Kasumi-1 (cell line): ENCODE measurements around the gene ARHGAP25.

ENCODE experiments used
- DNase-seq, 2 experiments: peaks; one replicate each; lab custom pipeline; 2025; lab: John Stamatoyannopoulos, UW

The ARHGAP25 gene

DNA sequence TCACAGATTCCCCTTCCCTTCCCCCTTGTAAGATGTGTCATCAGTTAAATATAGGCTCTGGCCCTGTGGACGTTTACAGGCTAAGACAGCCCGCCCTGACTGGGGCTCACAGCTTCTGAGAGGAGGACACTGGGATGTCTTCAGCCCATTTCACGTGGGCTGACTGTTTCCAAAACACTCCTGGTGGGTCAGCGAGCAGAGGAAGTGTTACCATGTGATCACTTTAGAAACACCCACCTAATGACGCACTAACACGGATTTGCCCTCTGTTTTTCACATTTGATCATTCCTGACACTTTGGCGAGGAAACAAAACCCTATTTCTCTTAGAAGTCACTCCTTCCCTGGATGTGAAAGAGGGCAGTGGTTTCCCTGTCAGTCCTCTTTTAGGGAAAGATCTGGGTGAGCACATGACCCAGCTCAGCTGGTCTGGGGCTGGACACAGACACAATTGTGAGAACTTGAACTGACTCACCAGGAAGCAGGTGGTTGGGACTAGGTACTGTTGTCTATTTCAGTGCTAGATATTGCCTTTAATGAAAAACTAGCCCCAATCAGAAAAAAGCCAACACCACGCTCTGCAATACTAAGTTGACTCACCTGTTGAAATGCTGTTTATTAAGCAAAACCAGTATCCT, 97.7 kb downstream of the ARHGAP25 start:
- peak; percentile 61 to 62 for DNase-seq

DNA sequence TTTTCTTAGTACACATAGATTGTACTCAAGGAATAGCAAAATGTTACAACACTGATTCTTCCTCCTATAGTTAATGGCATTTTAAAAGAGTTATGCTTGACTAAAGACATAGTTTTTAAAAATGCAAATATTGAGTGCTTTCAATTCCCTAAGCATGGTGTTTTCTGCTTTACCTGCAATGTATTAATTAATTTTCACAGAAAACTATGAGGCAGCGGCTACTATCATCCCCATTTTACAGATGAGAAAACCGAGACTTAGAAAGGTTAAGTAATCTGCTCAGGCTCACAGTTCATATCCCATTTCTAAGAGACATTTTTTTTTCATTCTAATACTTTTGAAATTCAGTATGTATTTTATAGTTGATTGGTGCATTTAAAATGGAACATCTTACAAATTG, 98.6 kb downstream of the ARHGAP25 start:
- DNase-seq: no peak

DNA sequence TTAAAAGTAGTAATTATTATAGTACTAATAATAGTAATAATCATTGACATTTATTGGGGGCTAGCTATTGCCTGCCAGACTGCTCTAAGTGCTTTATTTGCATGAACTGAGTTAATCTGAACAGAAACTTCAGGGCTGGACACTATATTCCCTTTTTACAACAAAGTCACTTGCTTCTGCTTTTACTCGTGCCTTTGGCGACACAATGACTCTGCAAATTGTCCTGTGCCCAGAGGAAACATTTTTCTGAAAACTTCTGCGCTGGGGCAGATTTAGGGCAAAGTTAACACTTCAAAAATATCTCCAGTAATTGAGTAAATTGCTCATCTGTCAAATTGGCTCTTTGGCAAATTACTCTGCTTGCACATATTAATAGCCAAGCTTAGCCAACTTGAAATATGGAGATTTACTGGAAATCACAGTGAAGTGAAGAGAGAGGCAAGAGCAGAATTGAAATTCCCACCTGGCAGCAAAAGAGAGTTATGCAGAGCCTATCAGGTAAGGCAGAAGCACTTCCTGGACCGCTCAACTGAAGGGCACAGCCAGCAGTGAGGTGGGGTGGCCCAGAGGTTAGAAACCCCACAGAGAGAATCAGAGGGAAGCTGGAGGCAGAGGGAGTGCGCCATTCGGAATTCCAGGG, 100.2 kb downstream of the ARHGAP25 start:
- DNase-seq: peak; percentile 17 to 20

DNA sequence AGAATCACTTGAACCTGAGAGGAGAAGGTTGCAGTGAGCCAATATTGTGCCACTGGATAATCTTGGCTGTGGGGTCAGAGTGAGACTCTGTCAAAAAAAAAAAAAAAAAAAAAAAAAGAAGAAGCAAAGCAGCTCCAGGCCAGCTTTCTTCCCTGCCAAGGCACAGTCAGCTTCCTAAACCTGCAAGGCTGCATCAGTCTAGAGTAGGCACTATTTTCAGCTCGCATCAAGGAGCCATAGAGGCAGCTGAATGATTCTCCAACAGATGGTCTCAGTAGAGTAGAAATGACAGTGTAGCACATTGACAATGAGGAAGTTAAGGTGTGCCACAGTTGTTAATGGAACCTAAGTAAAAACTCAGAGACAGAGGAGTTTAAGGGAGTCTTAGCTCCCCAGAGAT, 101.0 kb downstream of the ARHGAP25 start:
- DNase-seq: peak; percentile 48 to 53

DNA sequence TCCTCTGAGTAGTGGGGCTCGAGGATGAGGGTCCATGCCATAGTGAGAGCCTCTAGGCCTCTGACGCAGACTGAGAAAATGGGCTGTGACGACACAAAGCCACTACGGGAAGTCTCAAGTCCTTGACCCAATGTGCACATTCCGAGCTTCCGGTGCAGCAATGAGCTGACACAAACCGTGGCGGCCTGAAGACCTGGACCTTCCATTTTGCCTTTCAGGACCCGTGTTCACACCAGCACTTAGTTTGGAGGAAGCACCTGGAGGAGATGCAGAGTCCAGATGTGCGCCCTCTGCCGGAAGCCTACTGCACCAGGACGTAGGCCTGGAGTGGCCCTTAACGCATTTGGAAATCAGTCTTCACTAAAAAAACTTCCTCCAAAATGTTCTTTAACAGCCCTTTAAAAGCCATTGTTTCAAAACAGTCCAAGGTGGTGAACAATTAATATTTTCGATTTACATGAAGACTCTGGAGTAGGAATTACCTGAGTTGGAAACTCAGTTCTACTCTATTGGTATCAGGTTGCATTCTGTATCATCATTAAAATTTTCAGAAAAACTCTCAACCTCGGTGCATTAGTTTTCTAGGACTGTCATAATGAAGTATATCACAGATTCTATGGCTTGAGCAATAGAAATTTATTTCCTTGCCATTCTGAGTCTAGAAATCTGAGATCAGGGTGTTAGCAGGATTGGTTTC, 102.7 kb downstream of the ARHGAP25 start:
- peak; percentile 71 to 76 for DNase-seq

DNA sequence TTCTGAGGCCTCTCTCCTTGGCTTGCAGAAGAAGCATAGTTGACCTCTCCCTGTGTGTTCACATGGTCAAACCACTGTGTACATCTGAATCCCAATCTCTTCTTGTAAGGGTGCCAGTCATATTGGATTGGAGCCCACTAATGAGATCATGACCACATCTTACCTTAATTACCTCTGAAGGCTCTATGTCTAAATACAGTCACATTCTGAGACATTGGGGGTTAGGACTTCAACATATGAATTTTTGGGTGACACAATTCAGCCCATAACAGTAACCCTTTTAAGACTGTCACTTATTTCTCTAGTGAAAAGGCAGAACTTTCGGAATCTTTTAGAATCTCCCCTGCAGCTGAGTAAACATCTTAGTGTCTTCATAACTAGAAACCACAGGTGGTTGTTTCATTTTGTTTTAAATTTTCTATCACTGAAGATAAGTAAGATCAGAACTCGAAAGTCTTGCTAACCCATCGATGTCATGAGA, 103.3 kb downstream of the ARHGAP25 start:
- DNase-seq: no peak

DNA sequence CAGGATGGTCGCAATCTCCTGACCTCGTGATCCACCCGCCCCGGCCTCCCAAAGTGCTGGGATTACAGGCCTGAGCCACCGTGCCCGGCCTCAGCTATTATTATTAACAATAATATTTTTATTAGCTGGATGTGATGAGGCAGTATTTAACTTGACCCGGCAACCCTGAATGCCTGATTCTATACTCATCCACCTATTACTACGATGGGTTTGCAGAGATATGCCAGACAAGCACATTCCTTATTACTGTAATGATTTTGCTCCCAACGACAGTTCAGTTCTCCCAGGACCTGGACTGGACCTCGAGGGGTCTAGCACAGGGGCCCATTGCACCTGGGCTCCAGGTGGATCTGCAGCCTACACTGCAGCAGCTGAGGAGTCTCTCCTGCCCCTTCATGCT, 104.0 kb downstream of the ARHGAP25 start:
- DNase-seq: no peak

DNA sequence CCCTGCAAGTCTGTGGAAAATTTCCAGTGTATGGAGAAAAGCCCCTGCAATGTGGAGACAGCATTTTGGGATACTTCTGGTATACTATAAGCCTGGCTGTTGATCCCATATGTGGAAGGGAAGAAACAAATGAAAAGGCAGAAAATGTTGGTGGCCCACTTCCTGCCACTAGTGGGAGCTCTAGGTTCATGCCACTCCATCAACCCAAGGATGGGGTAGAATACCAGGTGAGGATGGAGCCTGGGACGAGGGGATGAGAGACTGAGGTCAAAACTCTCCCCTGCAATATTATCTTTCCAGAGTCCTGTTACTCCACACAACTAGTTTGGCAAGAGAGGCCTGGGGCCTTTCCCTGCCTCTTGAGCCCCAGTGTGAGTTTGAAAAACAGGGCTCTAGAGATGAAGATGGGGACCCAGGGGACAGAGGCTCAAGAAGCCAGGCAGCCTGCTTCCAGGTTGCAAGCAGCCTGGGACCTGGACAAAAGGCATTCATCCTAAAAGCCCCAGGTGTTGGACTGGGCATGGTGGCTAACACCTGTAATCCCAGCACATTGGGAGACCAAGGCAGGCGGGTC, 104.7 kb downstream of the ARHGAP25 start:
- DNase-seq: peak; percentile 38 to 57

DNA sequence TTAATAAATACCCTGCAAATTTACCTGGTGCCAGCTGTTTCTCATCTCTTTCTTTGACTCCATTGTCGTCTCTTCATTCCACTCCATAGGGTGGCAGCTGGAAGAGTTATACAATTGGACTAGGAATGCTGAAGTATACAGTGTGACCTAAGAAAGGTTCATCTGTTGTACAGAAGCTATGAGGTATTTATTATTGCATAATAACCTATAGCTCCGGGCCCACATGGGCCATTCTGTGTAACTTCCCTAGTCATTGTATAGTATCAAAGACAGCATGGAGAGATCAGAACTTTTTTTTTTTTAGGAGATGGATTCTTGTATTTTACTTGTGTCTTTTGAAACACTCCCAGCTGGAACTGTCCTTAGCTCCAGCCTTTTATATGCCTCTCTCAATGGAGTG, 110.4 kb downstream of the ARHGAP25 start:
- DNase-seq: no peak

DNA sequence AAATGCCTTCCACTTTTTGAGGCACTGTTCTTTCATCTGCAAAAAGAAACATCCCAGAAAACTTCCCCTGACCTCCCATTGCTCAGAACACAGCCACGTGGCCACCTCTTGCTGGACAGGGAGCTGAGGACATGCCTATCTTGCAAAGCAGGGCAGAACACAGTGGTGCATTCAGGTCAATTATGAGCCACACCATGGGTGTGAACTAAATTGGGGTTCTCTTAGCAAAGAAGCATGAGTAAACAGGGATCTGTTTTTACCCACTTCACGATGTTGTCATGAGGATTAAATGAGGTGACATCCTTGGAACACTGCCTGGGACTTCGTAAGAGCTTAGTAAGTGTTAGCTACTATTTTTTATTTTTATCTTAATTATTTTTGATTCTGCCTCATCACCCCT, 111.5 kb downstream of the ARHGAP25 start:
- no peak for DNase-seq

DNA sequence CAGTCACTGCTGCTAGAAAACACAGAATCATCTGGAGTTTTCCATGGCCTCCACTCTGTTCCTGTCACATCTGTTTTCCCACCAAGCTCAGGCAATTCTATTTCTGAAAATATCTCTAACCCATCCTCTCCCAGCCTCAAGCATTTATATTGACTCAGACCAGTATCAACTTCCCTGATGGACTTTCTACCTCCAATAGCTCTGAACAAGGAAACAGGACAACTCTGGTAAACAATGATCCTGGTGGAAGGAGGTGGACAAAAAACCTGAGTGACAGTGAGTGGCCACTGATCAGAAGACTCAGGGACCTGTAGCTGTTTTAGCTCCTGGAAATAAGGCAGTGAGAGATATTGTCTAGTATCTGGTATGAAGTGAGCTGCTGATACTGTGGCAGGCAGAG, 113.1 kb downstream of the ARHGAP25 start:
- no peak for DNase-seq

DNA sequence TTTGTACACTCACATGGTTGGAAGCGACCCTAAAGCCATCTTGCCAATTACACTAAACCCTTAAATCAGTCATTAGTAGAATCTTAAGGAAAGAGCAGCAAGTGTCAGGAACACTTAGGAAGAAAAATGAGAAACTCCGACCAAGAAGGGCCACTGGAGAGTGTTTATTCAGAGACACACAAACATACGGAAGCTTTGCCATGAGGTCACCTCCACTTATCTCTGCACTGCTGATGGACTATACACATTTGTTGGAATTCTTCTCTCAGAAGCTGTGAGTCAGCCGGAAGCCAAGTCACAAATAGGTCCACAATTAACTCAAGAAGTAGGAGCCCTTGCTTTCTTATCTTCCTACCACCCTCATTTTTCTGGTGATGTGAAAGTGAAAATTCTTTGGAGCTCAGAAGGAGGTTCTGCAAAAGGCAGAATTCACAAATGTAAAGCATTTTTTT, 115.0 kb downstream of the ARHGAP25 start:
- no peak for DNase-seq

DNA sequence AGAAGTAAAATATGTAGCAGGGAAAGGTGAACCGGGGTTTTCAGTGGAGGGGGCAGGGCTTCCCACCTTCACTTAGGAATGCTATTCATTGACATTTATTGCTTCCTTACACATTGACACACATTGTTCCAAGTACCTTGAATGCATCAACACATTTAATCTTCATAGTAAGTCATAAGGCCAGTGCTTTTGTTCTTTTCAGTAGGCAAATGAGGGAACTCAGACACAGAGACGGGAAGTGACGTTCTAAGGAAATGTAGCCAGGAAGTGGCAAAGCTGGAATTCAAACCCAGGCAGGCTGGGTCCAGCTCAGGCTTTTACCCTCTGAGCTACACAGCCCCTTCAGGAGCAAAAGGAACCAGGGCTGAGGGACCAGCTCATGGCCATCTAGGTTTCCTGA, 115.9 kb downstream of the ARHGAP25 start:
- no peak for DNase-seq

DNA sequence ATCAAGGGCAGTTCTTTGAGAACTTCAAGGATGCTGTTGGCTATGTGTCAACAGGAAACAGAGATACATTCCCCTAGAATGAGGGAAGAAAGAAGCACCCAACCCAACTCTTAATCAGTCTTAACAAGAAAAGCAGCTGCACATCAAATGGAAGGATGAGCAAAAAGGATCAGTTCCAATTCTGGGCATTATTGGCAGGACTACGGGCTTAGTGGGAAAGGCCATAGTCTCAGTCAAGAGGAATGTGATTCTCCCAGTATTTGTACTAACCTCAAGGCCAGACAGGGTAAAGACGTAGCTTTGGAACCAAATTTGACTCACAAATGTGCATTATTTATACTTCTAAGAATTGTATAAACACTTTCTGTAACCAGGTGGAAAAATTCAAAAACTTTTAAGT, 118.4 kb downstream of the ARHGAP25 start:
- DNase-seq: no peak

DNA sequence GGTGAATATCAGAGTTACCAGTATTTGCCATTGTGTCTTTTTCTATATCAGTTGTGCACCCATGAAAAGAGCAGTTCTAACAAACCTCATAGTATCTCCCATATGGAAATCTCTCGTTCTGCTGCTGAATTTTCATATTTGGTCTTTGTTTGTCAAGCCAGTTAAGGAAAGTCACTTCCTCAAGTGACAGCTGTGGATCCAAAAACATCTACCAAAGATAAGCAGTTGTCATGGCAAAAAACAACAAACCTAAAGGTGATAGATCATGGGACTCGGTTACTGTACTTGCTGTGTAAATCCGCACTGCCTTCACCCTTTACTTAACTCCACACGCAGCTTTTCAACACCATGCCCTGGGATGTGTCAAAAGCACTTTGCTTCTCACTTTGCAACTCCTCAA, 119.3 kb downstream of the ARHGAP25 start:
- DNase-seq: no peak

DNA sequence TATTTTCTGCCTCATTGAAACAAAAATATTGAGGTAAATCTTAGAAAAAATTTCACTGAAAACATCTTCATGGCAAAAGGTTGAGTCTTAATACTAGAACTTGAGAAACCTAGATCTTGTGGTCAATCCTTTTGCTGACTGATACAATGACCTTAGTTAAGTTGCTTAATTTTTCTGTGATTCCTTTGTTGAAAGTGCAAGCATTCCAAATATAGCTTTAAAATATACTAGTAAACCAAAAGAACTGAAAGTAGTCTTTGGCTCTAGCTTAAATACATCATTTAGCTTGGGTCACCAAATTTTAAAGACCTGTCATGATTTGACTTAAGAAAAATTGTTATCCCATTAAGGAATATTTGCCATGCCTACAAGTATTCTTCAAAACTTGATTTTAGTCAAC, 119.9 kb downstream of the ARHGAP25 start:
- no peak for DNase-seq

DNA sequence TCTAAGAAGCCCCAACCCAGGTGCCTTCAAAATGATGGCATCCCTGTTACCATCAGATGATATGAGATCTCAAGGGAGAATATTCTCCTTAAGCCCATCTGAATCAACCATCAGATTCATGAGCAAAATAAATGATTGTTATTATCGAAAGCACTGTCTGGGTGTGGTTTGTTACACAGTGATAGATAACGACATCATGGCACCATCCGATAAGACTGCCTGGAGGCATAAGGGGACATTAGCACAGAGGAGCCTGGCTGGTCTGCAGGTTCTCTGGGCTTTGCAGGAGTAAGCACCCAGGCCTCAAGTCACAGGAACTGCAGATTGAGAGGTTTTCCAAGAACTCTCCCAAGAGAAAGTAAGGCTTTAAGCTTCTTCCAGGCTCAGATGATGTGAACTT, 120.9 kb downstream of the ARHGAP25 start:
- DNase-seq: no peak

DNA sequence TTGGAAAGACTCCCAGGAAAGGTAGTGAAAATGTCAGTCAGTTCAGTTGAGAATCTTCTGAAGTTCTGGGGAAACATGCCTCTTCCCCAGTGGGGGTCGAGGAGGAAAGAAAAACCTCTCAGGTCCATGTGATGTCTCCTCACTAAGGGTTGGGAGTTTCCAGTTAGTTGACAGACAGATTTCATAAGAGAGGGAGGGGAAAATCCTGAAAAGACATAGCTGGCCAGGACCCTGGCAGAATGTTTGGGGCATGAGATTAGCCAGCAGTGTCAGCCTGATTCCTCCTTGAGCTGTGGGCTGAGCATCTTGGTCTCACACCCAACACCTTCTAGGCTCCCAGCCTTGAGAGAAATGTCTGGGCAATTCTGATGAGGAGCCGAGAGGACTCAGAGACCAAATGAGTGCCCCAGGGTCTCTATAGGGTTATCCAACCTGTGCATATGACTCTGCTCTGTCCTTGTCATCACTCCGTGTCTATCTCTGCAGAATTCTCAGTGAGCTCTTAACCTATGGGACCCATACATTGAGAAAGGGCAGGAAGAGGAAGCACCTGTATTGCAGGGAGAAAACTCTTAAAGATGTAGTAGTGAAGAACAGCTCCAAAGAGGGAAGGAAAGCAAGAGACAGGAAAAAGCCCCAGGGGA, 122.7 kb downstream of the ARHGAP25 start:
- DNase-seq: peak; percentile 2 to 6

DNA sequence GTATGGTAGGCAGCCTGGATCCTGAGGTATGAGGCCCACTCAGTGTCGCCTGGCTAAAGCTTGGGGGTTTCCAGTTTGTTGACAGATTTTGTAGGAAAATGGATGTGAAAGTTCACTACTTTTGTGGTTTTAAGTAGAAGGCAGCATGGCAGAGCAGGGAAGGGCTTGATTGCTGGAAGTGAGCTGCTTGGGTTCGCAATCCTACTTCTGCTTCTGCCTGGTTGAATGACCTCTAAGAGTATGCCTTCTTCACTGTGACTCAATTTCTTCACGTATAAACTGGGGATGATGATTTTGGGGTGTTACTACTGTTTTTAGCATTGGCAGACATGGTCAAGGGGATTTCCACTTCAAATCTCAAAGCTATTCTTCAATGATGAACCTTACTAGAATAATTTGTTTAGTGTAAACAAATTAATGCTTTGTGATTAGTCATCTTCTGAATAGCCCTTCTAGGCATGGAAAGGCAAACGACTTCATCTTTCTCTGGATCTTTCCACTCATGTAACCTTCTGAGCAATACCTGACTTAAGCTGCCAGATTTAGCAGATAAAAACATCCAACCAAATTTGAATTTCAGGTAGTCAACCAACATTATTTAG, 123.3 kb downstream of the ARHGAP25 start:
- no peak for DNase-seq

DNA sequence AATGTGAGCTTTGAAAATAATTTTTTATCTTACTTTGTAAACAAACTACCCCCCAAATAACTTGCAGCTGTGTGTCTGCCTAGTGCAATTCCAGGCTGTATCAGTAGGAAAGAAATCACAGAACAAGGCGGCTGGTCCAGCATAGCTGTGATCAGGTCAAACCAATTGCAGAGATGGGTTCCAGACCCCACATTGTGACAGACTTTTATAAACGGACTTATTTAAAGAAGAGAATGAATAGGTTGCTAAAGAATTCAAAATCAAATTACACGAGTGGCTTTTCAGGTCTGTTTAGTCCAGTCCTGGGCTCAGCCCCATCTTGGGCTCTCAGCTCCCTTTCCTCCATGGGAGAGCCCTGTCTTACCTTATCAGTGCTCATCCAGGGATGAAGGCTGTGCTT, 125.5 kb downstream of the ARHGAP25 start:
- no peak for DNase-seq

DNA sequence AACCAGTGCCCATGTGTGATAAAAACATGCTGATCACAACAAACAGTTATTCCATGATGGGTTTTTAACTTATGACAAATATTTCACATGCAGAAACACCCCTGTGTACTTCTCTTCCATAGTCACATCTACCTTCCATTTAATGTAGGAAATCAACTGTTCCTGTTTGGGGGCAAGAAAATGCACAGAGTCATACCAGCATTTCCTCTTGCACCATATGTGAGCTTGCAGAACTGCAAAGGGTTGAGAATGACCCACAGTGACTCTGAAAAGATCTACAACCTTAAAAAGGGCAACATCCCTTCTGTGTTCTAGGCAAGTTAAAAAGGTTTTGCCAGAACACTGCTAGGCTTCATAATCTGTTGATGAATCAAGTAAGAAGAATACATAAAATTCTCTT, 126.7 kb downstream of the ARHGAP25 start:
- peak; percentile 48 to 59 for DNase-seq

DNA sequence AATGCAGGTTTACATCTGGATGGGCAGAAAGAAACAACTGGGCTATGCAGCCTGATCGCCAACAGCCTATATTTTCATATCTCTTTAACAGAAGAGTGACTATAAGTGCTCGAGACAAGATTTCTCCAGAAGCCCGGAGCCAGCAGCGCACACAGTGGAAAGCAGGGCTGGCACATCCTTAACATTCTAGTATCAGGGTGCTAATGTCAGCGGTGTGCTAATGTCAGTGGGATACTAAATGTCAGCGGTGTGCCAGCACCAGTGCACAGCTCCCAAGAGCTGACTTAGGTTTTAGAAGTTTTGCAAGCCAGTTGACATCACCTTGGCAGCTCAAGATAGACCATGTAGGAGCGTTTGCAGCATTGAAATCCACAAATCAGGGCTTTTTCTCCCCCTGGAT, 128.3 kb downstream of the ARHGAP25 start:
- no peak for DNase-seq
